Sigmoid colon (tissue), 7 donors: Measurements from ENCODE around the gene PIP5KL1. TPM values are rescaled to one million over a fixed set of nuclear protein-coding genes. Genes with fewer than 3 reads are reported as not detected.

Experiments
- DNase-seq: peaks from one replicate; pipeline ENCODE4 v3.0.0-alpha.2; 2019
- H3K27ac ChIP-seq, 4 donors: fragments of 200-600 bp; sonication (generic); one replicate each; pipeline ENCODE4 v1.5.1; 2016 to 2019; ENCODE audit warnings: mild to moderate bottlenecking in 1 of 4
- H3K27me3 ChIP-seq, 3 donors: fragments of 200-600 bp; sonication (generic); one replicate each; pipeline ENCODE4 v1.5.1; 2019; ENCODE audit warnings: mild to moderate bottlenecking in 1 of 3
- H3K36me3 ChIP-seq, 4 donors: fragments of 200-600 bp; sonication (generic); one replicate each; pipeline ENCODE4 v1.5.1; 2016 to 2019
- H3K4me1 ChIP-seq, 4 donors: fragments of 200-600 bp; sonication (generic); one replicate each; pipeline ENCODE4 v1.5.1; 2017 to 2019
- H3K4me3 ChIP-seq, 4 donors: fragments of 200-600 bp; sonication (generic); one replicate each; pipeline ENCODE4 v1.5.1; 2017 to 2019; ENCODE audit warnings: mild to moderate bottlenecking in 2 of 4, moderate library complexity in 1 of 4
- H3K9me3 ChIP-seq, 4 donors: fragments of 200-600 bp in 3 of 4; sonication (generic) in 3 of 4; one replicate each; pipeline versions ENCODE4 v1.5.1 to v1.6.1; 2013 to 2019
- CTCF ChIP-seq, 4 experiments: fragments of 450-650 bp in 3 of 4; fragments of 200-600 bp in 1 of 4; IDR thresholded peaks; one replicate each; pipeline ENCODE4 v1.5.1; 2016 to 2019; ENCODE audit warnings: antibody characterized with exemption in 4 of 4, mild to moderate bottlenecking in 3 of 4, moderate library complexity in 2 of 4
- EP300 ChIP-seq, 4 donors: sonication (generic); formaldehyde crosslinking; IDR thresholded peaks; one replicate each; pipeline ENCODE4 v1.6.1; 2017; ENCODE audit warnings: antibody characterized with exemption in 4 of 4
- POLR2A ChIP-seq, 2 donors: fragments of 450-650 bp; IDR thresholded peaks; one replicate each; pipeline ENCODE4 v1.6.1; 2016; ENCODE audit warnings: antibody characterized with exemption in 2 of 2, mild to moderate bottlenecking in 2 of 2, moderate library complexity in 2 of 2
- POLR2AphosphoS5 ChIP-seq, 4 donors: sonication (generic); formaldehyde crosslinking; IDR thresholded peaks; one replicate each; pipeline ENCODE4 v1.6.1; 2017; ENCODE audit warnings: antibody characterized with exemption in 4 of 4
- WGBS, 2 donors: extraction: QIAGEN DNeasy Blood & Tissue Kit; methylation state at CpG; one replicate each; pipeline ENCODE4 v1.1.7; 2013; 5-methylcytosine and 5-hydroxymethylcytosine counted together
- intact Hi-C: fragments of 100-400 bp; cut with DNase I; formaldehyde crosslinking; loops from one replicate; pipeline ENCODE4 v1.15.1; 2023
- polyA plus RNA-seq, 3 donors: library from polyadenylated mRNA; stranded (reverse); fragments of 200-250 nt; gene quantifications; one replicate each; pipeline ENCODE4 v1.2.3, GENCODE V29; 2013
- total RNA-seq, 4 donors: library from RNA; depleted of rRNA; stranded (reverse); fragments of >200 nt; gene quantifications; one replicate each; pipeline ENCODE4 v1.1.0, GENCODE V29; 2016
- donor health status: healthy with polysubstance abuse.
- donor health status: Bipolar disorder and iron deficiency.
- donor health status: healthy.

The PIP5KL1 gene
- total and polyA plus RNA-seq, 7 donors, result 0.16 to 4.2 (median 2.1) TPM; not detected in 1

GRCh38 chr9:127977884-127978647 is 47.5 kb upstream of the PIP5KL1 start:
- H3K27me3 ChIP-seq, result no peaks in the 10 kb centered on the region
- 11 to 32% methylated on average over 12 of the region's 12 CpGs for WGBS, 2 donors
- H3K4me3 ChIP-seq, result peak overlapping the region; percentile 61 to 96 (median 83)
- H3K27ac ChIP-seq, result peak overlapping the region; percentile 94 to 99 (median 96)
- DNase-seq, result peak; percentile 87
- intact Hi-C loops, result no loop called here
- no peaks in the 10 kb centered on the region for H3K36me3 ChIP-seq
- TF ChIP-seq EP300 (IDR thresholded peaks at IDR 0.05), result no peak
- TF ChIP-seq POLR2AphosphoS5 (IDR thresholded peaks at IDR 0.05), result peak in 2 of 4 donors; percentile 30 to 37
- no peak for TF ChIP-seq POLR2A (IDR thresholded peaks at IDR 0.05)
- no peak for TF ChIP-seq CTCF (IDR thresholded peaks at IDR 0.05)
- H3K4me1 ChIP-seq, result peaks cover 0 to 81% (median 70%) of the 10 kb centered on the region in 4 donors
- no peaks in the 10 kb centered on the region for H3K9me3 ChIP-seq

GRCh38 chr9:127977009-127977883 is 46.7 kb upstream of the PIP5KL1 start:
- Histone ChIP-seq H3K4me1 (peaks cover 0 to 87% (median 78%) of the 10 kb centered on the region in 4 donors), H3K27ac (peak overlapping the region; percentile 94 to 99 (median 96)), H3K27me3 (no peaks in the 10 kb centered on the region), H3K9me3 (no peaks in the 10 kb centered on the region), H3K4me3 (peak overlapping the region; percentile 61 to 96 (median 83)), H3K36me3 (no peaks in the 10 kb centered on the region)
- DNase-seq, result no peak
- TF ChIP-seq POLR2AphosphoS5 (IDR thresholded peaks at IDR 0.05), result no peak
- no peak for TF ChIP-seq POLR2A (IDR thresholded peaks at IDR 0.05)
- TF ChIP-seq EP300 (IDR thresholded peaks at IDR 0.05), result no peak
- TF ChIP-seq CTCF (IDR thresholded peaks at IDR 0.05), result no peak
- 24 to 43% methylated on average over 7 of the region's 7 CpGs for WGBS, 2 donors
- intact Hi-C loops, result no loop called here

GRCh38 chr9:127976498-127976897 is 45.9 kb upstream of the PIP5KL1 start:
- Histone ChIP-seq H3K4me1 (peaks cover 0 to 87% (median 80%) of the 10 kb centered on the region in 4 donors), H3K27ac (peak overlapping the region; percentile 94 to 99 (median 96)), H3K4me3 (peak overlapping the region in 3 of 4 donors; percentile 70 to 96 (median 96)), H3K27me3 (no peaks in the 10 kb centered on the region), H3K36me3 (no peaks in the 10 kb centered on the region), H3K9me3 (no peaks in the 10 kb centered on the region)
- intact Hi-C loops, result no loop called here
- TF ChIP-seq EP300 (IDR thresholded peaks at IDR 0.05) (no peak), POLR2AphosphoS5 (IDR thresholded peaks at IDR 0.05) (no peak), CTCF (IDR thresholded peaks at IDR 0.05) (no peak), POLR2A (IDR thresholded peaks at IDR 0.05) (no peak)
- WGBS, 2 donors, result 9 to 50% methylated on average over 6 of the region's 6 CpGs
- no peak for DNase-seq

GRCh38 chr9:127975376-127976315 is 45.1 kb upstream of the PIP5KL1 start:
- Histone ChIP-seq H3K4me3 (peak overlapping the region in 3 of 4 donors; percentile 11 to 96 (median 32)), H3K27ac (peak overlapping the region; percentile 94 to 99 (median 96)), H3K27me3 (no peaks in the 10 kb centered on the region), H3K36me3 (no peaks in the 10 kb centered on the region), H3K4me1 (peaks cover 0 to 92% (median 85%) of the 10 kb centered on the region in 4 donors), H3K9me3 (no peaks in the 10 kb centered on the region)
- no peak for TF ChIP-seq EP300 (IDR thresholded peaks at IDR 0.05)
- no peak for TF ChIP-seq POLR2A (IDR thresholded peaks at IDR 0.05)
- TF ChIP-seq POLR2AphosphoS5 (IDR thresholded peaks at IDR 0.05), result no peak
- TF ChIP-seq CTCF (IDR thresholded peaks at IDR 0.05), result no peak
- no peak for DNase-seq
- intact Hi-C loops, result no loop called here
- 58 to 65% methylated on average over 10 of the region's 10 CpGs for WGBS, 2 donors
